Glomerular visceral epithelial cell (primary cell): ENCODE data around the gene D2HGDH.

Experiments used
- DNase-seq: peaks from one replicate; pipeline ENCODE4 v3.0.0-alpha.2; 2016; ENCODE audit errors: extremely low spot score

D2HGDH gene

DNA sequence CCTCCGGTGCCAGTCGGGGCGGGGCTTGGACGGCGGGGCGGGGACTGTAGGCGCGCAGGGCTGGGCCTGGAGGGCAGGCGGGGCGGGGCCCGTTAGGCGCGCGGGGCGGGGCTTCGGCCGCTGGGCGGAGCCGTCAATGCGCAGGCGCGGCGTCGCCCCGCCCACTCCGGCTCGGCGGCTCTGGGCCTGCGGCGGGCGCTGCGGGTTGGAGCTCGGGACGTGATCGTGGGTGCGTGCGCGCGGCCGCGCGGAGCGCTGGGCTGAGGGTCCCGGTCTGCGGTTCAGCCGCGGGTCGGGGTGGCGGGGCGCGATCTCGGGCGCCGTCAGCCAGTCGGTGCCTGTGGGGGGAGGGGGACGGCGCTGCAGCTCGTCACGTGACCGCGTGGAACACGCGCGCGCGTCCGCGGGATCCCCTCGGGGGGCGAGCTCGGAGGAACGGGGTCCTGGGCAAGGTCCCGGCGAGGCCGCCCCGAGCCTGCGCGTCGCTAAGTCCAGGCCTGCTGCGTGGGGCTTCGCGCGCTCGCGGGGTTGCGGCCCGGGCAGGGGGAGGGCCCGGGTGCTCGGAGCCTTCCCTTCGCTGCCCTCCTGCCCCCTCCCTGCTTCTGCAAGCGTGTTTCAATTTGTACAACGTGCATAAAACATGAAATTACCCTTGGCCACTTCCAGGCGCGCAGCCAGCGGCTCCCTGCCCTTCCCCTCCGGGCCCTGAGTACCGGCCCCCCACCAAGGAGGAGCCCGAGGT, at the start of gene D2HGDH:
D2HGDH (plus strand) TSS at position 164 of the 742 bp plus-strand sequence. CDS start 595 bp downstream, outside the sequence.
- peak; percentile 94 for DNase-seq

DNA sequence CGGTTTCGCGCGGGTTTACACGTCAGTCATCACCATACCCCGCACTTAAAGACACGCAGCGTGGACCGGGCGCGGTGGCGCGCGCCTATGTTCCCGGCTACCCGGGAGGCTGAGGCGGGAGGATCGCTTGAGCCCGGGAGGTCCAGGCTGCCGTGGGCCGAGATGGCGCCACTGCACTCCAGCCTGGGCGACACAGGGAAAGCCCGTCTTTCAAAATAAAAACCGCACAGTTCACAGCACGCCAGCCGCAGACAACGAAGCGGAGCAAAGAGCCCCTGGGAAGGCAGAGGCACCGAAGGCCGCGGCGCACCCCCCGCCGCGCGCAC, 48.1 kb upstream of the D2HGDH start:
- DNase-seq, result no peak

DNA sequence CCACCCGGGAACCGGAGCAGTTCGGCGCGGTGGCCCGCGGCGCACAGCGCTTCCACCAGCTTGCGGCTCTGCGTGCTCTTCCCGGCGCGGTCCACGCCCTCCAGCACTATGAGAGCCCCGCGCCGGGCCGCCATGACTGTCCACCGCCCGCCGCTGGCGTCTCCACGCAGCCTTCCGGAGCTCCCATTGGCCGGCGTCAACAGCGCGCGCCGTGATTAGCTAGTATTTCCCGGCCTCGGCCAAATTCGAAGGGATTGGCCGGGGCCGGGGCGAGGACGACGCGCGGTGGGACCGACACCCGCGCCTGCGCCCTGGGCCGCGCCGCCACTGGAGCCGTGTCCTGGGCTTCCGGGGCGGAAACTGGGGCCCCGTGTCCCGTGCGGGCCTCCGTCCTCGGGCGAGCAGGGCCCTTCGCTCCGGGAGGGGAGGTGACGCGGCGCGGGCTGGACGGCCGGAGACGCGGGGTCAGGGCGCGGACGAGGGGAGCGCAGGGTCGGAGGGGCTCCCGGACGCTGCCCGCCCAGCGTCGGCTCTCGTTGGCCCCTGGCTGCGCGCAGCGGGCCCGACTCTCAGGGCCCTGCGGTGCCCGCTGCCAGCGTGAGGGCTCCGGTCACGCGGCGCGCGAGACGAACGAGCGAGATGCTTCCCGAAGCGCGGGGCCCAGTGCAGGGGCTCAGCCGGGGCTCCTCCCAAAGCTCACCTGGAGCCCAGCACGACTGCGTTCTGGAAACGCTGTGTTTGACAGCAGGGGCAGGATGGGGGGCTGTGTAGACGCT, 47.6 kb upstream of the D2HGDH start, which contains the start of gene DTYMK:
DTYMK (minus strand) TSS at position 166 of the 776 bp plus-strand sequence; CDS start at position 134, 32 bp downstream.
- peak; percentile 97 for DNase-seq

DNA sequence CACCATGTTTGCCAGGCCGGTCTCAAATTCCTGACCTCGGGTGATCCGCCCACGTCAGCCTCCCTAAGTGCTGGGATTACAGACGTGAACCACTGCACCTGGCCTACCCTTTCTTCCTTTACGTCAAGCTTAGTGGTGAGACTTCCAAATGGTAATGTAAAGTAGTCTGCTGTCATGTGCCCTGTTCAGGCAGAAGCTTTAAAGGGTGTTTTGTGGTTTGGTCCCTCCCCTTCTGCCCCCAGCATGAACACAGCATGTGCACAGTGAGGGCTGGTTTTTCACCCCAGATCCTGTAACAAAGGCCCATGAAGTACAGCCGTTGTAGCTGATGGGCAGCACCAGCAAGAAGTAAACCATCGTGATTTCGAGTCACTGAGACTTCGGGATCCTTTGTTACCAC, 45.1 kb upstream of the D2HGDH start:
- no peak for DNase-seq

- DNase-seq, result no peak
Observed at GRCh38 chr2:241690202-241690717, 44.2 kb upstream of the D2HGDH start.

DNA sequence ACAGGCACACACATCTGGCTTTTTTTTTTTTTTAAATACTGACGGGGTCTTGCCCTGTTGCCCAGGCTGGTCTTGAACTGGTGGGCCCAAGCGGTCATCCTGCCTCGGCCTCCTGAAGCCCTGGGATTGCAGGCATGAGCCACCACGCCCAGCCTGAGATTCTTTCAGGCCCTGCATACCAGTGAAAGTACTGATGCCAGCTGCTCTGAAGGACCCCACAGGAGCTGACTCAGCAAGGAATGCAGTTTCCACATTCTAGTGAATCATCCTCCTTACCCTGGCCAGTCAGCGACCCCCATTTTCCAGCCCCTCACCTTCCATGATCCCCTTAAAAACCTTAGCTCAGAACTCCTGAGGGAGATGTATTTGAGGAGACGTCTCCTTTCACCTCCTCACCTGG, 42.0 kb upstream of the D2HGDH start:
- peak; percentile 69 for DNase-seq

DNA sequence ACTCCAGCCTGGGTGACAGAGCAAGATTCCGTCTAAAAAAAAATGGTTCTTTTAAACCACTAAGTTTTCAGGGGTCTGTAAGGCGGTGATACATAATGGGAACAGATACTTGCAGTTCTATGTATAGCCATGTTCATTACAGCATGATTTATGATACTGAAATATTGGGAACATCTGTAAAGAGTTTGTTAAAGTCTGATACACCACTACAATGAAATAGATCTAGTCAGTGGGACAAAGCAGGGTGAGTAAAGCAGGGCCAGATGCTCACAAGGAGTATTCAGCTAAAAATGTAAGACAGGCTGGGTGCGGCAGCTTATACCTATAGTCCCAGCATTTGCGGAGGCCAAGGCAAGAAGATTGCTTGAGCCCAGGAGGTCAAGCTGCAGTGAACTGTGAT, 38.8 kb upstream of the D2HGDH start:
- no peak for DNase-seq

DNA sequence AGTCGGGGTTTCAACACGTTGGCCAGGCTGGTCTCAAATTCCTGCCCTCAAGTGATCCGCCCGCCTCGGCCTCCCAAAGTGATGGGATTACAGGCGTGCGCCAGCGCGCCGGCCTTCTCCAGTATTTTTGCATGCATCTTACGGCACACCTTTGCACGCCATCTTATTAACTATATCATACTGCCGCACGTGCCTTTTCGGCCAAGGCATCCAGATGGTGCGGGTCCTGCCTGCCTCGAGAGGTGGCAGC, 33.4 kb upstream of the D2HGDH start:
- no peak for DNase-seq

DNA sequence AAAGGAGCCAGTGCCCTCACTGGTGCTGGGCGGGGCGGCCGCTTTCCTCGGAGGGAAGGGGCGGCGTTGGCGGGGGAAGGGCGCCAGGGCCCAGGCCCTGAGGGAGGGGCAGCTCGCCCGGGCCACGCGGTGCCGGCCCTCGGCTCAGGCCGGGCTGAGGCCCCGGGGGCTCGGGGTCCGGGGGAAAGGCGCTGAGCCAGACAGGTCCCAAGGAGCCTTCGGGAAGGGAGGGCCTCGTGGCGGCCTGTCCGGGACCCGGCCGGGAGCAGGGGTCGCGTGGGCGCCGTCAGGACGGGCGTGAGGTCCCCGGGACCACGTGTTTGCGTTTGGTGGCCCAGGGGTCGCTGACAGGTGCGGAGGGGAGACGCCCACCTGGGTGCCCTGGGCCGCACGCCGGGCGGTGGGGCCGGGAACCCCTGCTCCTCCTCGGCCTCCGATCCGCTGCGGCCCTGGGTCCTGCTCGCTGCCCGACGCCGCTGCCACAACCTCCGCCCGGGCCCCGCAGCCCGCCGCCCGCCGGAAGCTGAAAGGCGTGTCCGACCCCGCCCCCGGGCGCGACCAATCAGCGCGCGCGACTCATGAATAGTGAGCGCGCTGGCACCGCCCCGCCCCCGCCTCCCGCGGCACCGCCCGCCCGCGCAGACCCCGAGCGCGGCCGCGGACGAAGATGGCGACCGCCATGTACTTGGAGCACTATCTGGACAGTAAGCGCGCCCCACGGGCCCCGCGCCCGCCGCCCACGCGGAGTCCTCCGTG, 32.9 kb upstream of the D2HGDH start, which contains the start of gene ING5:
ING5 (plus strand) TSS at position 641 of the 756 bp plus-strand sequence; CDS start at position 668, 27 bp downstream.
- DNase-seq, result peak; percentile 97

GRCh38 chr2:241702155-241703031, 32.0 kb upstream of the D2HGDH start:
- DNase-seq, result peak; percentile 91

GRCh38 chr2:241703032-241703604, 31.3 kb upstream of the D2HGDH start:
- DNase-seq, result no peak

GRCh38 chr2:241706537-241706936, 27.9 kb upstream of the D2HGDH start:
- DNase-seq, result no peak

DNA sequence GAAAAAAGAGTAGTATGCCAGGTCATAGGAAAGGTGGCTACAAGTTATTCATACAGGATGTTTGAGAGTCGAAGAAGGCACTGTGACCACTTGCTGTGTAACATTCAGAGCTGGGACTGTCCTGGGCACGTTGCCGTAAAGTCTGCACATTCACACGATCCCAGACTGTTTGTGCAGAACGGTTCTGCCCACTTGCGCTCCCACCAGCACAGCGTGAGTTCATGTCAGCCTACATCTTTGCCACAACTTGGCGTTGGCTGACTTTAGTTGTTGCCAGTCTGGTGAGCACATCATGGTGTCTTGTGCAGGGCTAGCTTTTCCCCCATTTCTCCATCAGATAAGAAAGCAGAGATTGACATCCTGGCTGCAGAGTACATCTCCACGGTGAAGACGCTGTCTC, 25.6 kb upstream of the D2HGDH start:
- no peak for DNase-seq

- no peak for DNase-seq
Observed at GRCh38 chr2:241719093-241719492, 15.3 kb upstream of the D2HGDH start.

GRCh38 chr2:241720099-241720498, 14.3 kb upstream of the D2HGDH start:
- DNase-seq, result no peak

GRCh38 chr2:241720560-241720959, 13.9 kb upstream of the D2HGDH start:
- DNase-seq, result no peak

DNA sequence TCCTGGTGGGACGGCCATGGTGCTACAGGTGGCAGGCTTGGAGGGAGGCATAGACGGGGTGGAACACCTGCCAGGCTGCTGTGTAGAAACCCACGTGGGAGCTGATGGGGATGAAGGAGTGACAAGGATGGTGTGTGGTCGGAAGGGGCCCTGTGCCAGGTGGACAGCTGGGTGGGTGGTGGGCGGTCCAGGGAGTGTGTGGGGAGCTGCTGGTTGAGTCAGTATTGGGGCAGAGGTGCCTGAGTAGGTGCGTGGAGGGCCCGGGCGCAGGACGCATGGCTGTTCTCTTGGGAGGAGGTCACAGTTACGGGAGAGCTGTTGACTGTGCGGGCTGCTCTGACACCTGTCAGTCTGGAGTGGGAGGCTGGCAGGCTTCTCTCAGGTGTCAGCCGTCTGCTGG, 12.6 kb upstream of the D2HGDH start:
- DNase-seq, result no peak

- DNase-seq, result no peak
Observed at GRCh38 chr2:241722896-241723454, 11.5 kb upstream of the D2HGDH start.

GRCh38 chr2:241724259-241724974, 10.0 kb upstream of the D2HGDH start:
- no peak for DNase-seq
